Retinal pigment epithelial cell (primary cell): Measurements from ENCODE around the gene ZNF326.

Experiments
- DNase-seq: peaks from one replicate; pipeline ENCODE4 v3.0.0-alpha.2; 2010; ENCODE audit warnings: low read depth
- H3K4me3 ChIP-seq: 2 replicates; pipeline ENCODE4 v1.5.1; 2011; ENCODE audit warnings: mild to moderate bottlenecking, low read length, control low read depth, moderate library complexity
- TF ChIP-seq, protein P1 (sequence below): conservative IDR thresholded peaks from 2 replicates; pipeline ENCODE4 v1.5.1; 2011; ENCODE audit warnings: low read depth, low read length, control low read depth, inconsistent platforms

Gene ZNF326

GRCh38 chr1:89957107-89957506 lies 37.8 kb upstream of the ZNF326 start:
- no peak overlapping the region for H3K4me3 ChIP-seq
- no peak for DNase-seq
- TF ChIP-seq, protein P1, sequence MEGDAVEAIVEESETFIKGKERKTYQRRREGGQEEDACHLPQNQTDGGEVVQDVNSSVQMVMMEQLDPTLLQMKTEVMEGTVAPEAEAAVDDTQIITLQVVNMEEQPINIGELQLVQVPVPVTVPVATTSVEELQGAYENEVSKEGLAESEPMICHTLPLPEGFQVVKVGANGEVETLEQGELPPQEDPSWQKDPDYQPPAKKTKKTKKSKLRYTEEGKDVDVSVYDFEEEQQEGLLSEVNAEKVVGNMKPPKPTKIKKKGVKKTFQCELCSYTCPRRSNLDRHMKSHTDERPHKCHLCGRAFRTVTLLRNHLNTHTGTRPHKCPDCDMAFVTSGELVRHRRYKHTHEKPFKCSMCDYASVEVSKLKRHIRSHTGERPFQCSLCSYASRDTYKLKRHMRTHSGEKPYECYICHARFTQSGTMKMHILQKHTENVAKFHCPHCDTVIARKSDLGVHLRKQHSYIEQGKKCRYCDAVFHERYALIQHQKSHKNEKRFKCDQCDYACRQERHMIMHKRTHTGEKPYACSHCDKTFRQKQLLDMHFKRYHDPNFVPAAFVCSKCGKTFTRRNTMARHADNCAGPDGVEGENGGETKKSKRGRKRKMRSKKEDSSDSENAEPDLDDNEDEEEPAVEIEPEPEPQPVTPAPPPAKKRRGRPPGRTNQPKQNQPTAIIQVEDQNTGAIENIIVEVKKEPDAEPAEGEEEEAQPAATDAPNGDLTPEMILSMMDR, result no peak

DNA sequence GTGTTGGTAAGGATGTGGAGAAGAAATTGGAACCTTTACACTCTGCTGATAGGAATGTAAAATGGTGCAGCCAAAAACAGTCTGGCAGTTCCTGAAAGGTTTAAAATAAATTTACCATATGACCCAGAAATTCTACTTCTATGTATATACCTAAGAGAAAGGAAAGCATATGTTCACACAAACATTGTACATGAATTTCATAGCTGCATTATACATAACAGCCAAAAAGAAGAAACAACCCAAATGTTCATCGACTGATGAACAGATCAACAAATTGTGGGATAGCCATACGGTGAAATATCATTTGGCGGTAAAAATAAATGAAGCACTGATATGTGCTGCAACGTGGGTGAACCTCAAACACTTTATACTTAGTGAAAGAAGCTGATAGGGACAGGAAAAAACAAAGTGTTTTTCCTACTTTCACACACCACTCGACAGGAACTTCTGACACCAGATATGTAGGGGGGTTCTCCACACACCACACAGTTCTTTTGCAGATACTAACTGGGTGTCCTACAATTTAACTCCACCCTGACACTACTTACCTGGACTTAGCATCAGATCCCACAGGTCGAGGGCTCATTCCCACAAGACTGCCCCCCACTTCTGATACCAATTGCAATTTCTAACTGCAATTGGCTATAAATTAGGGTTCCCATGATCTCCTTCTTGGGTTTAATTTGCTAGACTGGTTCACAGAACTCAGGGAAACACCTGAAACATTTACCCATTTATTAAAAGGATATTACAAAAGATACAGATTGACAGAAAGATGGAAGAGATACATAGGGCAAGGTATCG lies 35.9 kb upstream of the ZNF326 start:
- no peak overlapping the region for H3K4me3 ChIP-seq
- TF ChIP-seq, protein P1, result no peak
- no peak for DNase-seq

- no peak overlapping the region for H3K4me3 ChIP-seq
- TF ChIP-seq, protein P1, result no peak
- no peak for DNase-seq
Measured at GRCh38 chr1:89959719-89960118, 35.2 kb upstream of the ZNF326 start.

DNA sequence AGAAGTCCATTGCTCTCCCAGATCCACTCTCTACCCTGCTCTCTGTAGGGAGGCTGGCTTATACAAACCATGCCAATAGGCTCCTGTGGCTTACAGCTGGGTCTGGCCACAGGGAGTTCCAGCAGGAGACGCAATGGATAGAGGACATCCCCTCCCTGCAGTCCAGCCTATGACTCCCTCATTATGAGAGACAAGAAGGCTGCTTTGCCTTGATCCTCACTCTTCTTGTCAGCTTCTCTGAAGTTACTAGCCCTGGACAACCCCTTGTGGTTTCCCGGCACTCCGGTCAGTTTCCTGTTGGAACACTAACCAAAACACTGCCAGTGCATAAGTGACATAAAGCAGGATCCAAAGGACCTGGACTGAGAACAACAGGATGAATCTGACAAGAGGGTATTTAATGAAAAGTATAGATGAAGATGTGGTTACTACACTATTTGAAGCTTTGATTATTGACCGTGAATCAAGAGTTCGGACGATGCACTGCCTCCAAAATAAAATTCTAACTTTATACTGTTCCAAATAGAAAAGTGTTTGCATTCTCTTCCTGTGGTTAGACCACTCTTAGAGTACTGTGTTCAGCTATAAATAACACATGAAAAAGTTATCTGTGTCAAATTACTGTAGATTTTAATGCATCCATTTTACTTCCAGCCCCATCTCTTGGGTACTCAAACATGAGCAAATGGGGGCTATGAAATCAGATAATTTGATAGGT lies 32.7 kb upstream of the ZNF326 start:
- no peak for DNase-seq
- no peak overlapping the region for H3K4me3 ChIP-seq
- TF ChIP-seq, protein P1, result no peak

GRCh38 chr1:89962742-89963075 lies 32.2 kb upstream of the ZNF326 start:
- H3K4me3 ChIP-seq, result no peak overlapping the region
- TF ChIP-seq, protein P1, result no peak
- DNase-seq, result no peak

GRCh38 chr1:89965193-89965768 lies 29.6 kb upstream of the ZNF326 start:
- TF ChIP-seq, protein P1, result no peak
- no peak for DNase-seq
- H3K4me3 ChIP-seq, result no peak overlapping the region
